WERI-Rb-1 (cell line): ENCODE results near the gene ZNF107.

ENCODE experiments used
- DNase-seq: peaks from one replicate; pipeline ENCODE4 v3.0.0-alpha.2; 2020
- H3K27ac ChIP-seq: fragments of 250-450 bp; sonication (Bioruptor Pico); 2 replicates; pipeline ENCODE4 v1.5.1; 2020; ENCODE audit warnings: mild to moderate bottlenecking, moderate library complexity
- H3K27me3 ChIP-seq: fragments of 250-450 bp; sonication (Bioruptor Pico); 2 replicates; pipeline ENCODE4 v1.5.1; 2021; ENCODE audit warnings: mild to moderate bottlenecking, low read depth, moderate library complexity; ENCODE audit not compliant: insufficient read depth, severe bottlenecking
- H3K36me3 ChIP-seq: fragments of 250-450 bp; sonication (Bioruptor Pico); 2 replicates; pipeline ENCODE4 v1.5.1; 2020; ENCODE audit warnings: mild to moderate bottlenecking, moderate library complexity
- H3K4me3 ChIP-seq: 2 replicates; pipeline ENCODE4 v1.5.1; 2011; ENCODE audit warnings: low read depth, mild to moderate bottlenecking, control low read depth, low read length
- H3K9me3 ChIP-seq: fragments of 250-450 bp; sonication (Bioruptor Pico); 2 replicates; pipeline ENCODE4 v1.5.1; 2021; ENCODE audit warnings: mild to moderate bottlenecking, moderate library complexity; ENCODE audit not compliant: severe bottlenecking
- TF ChIP-seq, protein P1 (sequence below): IDR thresholded peaks from 2 replicates; pipeline ENCODE4 v1.5.1; 2011; ENCODE audit warnings: low read depth, mild to moderate bottlenecking, control low read depth, inconsistent platforms, low read length

ZNF107 gene

DNA sequence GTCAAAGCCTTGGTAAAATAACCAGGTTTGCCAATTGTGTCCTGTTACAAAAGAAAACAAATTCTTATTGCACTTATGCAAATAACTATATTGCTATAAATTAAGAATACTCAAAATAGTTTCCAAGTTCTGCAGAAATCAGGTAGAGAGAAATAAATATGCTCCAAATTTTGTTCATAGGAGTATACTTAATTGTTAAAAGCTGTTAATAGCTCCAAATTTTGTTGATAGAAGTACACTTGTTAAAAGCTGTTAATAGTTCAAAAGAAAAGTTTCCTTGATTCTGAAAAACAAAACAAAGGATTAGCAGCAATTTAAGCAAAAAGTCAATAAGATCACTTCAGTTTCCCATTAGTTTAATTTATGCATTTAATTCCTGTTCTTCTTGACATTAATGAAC is 81.9 kb downstream of the ZNF107 start:
- Histone ChIP-seq H3K36me3 (no peaks in the 10 kb centered on the region), H3K9me3 (peaks cover 5% of the 10 kb centered on the region), H3K27me3 (no peaks in the 10 kb centered on the region), H3K27ac (no peak overlapping the region), H3K4me3 (no peak overlapping the region)
- no peak for DNase-seq
- TF ChIP-seq, protein P1, sequence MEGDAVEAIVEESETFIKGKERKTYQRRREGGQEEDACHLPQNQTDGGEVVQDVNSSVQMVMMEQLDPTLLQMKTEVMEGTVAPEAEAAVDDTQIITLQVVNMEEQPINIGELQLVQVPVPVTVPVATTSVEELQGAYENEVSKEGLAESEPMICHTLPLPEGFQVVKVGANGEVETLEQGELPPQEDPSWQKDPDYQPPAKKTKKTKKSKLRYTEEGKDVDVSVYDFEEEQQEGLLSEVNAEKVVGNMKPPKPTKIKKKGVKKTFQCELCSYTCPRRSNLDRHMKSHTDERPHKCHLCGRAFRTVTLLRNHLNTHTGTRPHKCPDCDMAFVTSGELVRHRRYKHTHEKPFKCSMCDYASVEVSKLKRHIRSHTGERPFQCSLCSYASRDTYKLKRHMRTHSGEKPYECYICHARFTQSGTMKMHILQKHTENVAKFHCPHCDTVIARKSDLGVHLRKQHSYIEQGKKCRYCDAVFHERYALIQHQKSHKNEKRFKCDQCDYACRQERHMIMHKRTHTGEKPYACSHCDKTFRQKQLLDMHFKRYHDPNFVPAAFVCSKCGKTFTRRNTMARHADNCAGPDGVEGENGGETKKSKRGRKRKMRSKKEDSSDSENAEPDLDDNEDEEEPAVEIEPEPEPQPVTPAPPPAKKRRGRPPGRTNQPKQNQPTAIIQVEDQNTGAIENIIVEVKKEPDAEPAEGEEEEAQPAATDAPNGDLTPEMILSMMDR = no peak

- Histone ChIP-seq H3K4me3 (no peak overlapping the region), H3K9me3 (peaks cover 4% of the 10 kb centered on the region), H3K27ac (no peak overlapping the region), H3K36me3 (no peaks in the 10 kb centered on the region), H3K27me3 (no peaks in the 10 kb centered on the region)
- no peak for DNase-seq
- TF ChIP-seq, protein P1 = no peak
Observed at GRCh38 chr7:64753032-64753431, 87.1 kb downstream of the ZNF107 start.

DNA sequence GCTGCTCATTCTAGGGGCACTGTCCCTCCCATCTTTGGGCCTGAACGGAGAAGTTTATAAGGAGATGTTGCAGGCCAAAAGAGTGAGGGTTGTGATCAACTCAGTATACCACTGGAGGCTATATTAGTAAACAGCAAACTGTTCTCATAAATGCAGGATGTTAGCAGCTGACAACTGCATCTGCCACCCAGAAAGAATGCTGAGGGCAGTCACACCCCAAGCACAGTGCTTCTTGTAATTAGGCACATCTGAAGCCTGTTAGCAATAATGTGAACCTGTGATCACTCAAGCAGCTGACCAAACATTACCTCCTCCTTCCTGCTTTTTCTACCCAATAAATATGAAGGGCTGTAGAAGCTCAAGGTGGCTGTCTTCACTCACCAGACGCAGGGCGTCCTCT is 89.9 kb downstream of the ZNF107 start:
- TF ChIP-seq, protein P1 = no peak
- no peaks in the 10 kb centered on the region for H3K27me3 ChIP-seq
- H3K36me3 ChIP-seq = no peaks in the 10 kb centered on the region
- no peak overlapping the region for H3K4me3 ChIP-seq
- no peak overlapping the region for H3K27ac ChIP-seq
- no peak for DNase-seq
- H3K9me3 ChIP-seq = no peaks in the 10 kb centered on the region

DNA sequence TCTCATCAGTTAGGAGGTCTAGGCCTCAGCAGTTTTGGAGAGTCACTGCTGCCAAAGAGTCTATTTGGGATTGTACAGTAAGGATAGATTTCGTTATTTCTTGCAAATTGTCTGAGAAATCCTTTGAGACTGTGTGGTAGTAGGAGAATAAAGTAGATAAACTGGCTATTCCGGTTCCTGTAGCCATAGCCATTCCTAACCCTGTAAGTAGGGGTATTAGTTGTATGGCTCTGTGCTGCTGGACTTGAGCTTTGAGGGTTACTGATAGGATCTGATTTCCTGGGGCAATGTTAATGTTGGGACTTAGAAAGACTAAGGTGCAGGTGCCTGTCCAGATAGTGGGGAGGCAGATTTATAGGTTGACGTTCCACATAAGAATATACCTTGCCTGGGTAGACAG is 92.2 kb downstream of the ZNF107 start:
- no peak for DNase-seq

More for the DNA sequence above, 92.2 kb downstream of the ZNF107 start:
- H3K27me3 ChIP-seq = no peaks in the 10 kb centered on the region
- H3K27ac ChIP-seq = no peak overlapping the region
- TF ChIP-seq, protein P1 = no peak
- H3K4me3 ChIP-seq = no peak overlapping the region
- H3K9me3 ChIP-seq = no peaks in the 10 kb centered on the region
- H3K36me3 ChIP-seq = no peaks in the 10 kb centered on the region
